Ascending aorta (tissue), 2 donors: ENCODE results near the gene RAPGEF4. TPM values are rescaled to one million over a fixed set of nuclear protein-coding genes. Genes with fewer than 3 reads are reported as not detected.

ENCODE experiments used
- DNase-seq, 2 donors: peaks; one replicate each; pipeline ENCODE4 v3.0.0-alpha.2; 2019; ENCODE audit warnings: low spot score in 2 of 2
- H3K27ac ChIP-seq, 2 donors: fragments of 200-600 bp; sonication (generic); one replicate each; pipeline ENCODE4 v1.5.1; 2016 to 2017; ENCODE audit warnings: mild to moderate bottlenecking in 1 of 2
- H3K27me3 ChIP-seq: fragments of 200-600 bp; sonication (generic); one replicate; pipeline ENCODE4 v1.5.1; 2017
- H3K36me3 ChIP-seq, 2 donors: fragments of 200-600 bp; sonication (generic); one replicate each; pipeline ENCODE4 v1.5.1; 2016
- H3K4me1 ChIP-seq, 2 donors: fragments of 200-600 bp; sonication (generic); one replicate each; pipeline ENCODE4 v1.5.1; 2016 to 2017; ENCODE audit warnings: mild to moderate bottlenecking in 1 of 2
- H3K4me3 ChIP-seq, 2 donors: fragments of 200-600 bp; sonication (generic); one replicate each; pipeline ENCODE4 v1.5.1; 2016 to 2017; ENCODE audit warnings: mild to moderate bottlenecking in 1 of 2
- H3K9me3 ChIP-seq, 2 donors: fragments of 200-600 bp; sonication (generic); one replicate each; pipeline ENCODE4 v1.5.1; 2016
- intact Hi-C: fragments of 100-400 bp; cut with DNase I; formaldehyde crosslinking; loops from one replicate; pipeline ENCODE4 v1.15.1; 2023
- total RNA-seq: library from RNA; depleted of rRNA; stranded (reverse); fragments of >200 nt; gene quantifications from one replicate; pipeline ENCODE4 v1.1.0, GENCODE V29; 2016
- TF ChIP-seq, protein P1 (sequence below), 3 experiments: fragments of 200-600 bp in 2 of 3; fragments of 450-650 bp in 1 of 3; sonication (generic) in 2 of 3; IDR thresholded peaks; one replicate each; pipeline ENCODE4 v1.5.1; 2016 to 2019; ENCODE audit warnings: antibody characterized with exemption in 3 of 3, mild to moderate bottlenecking in 1 of 3, moderate library complexity in 1 of 3

RAPGEF4 gene
- total RNA-seq, 1 donor from 2014 or later, result 79.9 TPM

DNA sequence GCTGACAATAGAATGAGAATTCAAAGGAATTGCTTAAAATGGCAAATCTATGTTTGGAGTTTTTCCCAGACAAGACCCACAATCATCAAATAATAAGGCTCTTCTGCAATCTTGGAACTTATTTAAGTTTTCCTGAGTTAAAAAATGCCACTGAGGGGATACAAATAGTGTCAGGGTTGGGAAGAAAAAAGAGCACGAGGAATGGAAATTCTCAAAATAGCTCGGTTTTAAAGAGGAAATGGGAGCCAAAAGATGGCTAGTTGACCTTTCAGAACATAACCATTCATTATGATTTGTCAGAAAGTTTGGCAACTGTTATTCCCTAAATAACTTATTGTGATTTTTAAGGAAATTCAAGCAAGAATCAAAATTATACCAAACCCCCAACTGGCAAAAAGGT lies 127.7 kb downstream of the RAPGEF4 start:
- Histone ChIP-seq H3K4me1 (no peaks in the 10 kb centered on the region), H3K4me3 (no peak overlapping the region)

DNA sequence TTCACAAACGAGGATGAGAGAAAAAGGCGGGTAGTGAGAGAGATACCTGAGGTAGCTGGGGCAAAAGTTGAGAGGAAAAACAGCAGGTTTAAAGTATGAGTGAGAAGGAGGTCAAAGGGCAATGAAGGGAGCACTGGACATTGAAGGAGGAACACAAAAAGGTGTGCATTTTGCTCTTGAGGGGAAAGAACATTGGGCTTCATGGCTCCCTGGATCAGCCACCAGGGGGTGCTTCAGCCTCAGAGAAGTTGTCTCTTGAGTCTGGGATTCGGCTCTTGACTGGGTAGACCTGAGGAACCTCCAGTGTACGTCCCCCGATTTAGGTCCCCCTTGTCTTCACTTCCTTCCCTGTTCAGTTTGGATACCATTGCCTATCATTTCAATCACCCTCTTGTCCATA lies 128.5 kb downstream of the RAPGEF4 start:
- DNase-seq, result no peak
- Histone ChIP-seq H3K4me1 (no peaks in the 10 kb centered on the region), H3K27ac (no peak overlapping the region), H3K27me3 (no peaks in the 10 kb centered on the region), H3K36me3 (no peaks in the 10 kb centered on the region), H3K9me3 (no peaks in the 10 kb centered on the region), H3K4me3 (no peak overlapping the region)
- intact Hi-C loops, result loop anchor here (1.0 to 10.0 kb wide), 3 partner anchors 67 to 1481 kb away; no protein-coding TSS in a partner anchor
- TF ChIP-seq, protein P1, sequence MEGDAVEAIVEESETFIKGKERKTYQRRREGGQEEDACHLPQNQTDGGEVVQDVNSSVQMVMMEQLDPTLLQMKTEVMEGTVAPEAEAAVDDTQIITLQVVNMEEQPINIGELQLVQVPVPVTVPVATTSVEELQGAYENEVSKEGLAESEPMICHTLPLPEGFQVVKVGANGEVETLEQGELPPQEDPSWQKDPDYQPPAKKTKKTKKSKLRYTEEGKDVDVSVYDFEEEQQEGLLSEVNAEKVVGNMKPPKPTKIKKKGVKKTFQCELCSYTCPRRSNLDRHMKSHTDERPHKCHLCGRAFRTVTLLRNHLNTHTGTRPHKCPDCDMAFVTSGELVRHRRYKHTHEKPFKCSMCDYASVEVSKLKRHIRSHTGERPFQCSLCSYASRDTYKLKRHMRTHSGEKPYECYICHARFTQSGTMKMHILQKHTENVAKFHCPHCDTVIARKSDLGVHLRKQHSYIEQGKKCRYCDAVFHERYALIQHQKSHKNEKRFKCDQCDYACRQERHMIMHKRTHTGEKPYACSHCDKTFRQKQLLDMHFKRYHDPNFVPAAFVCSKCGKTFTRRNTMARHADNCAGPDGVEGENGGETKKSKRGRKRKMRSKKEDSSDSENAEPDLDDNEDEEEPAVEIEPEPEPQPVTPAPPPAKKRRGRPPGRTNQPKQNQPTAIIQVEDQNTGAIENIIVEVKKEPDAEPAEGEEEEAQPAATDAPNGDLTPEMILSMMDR (IDR thresholded peaks at IDR 0.05), result peak; percentile 42 to 66 (median 64)

More for the DNA sequence above, 127.7 kb downstream of the RAPGEF4 start:
- TF ChIP-seq, protein P1 (IDR thresholded peaks at IDR 0.05), result no peak
- no peaks in the 10 kb centered on the region for H3K9me3 ChIP-seq
- H3K27me3 ChIP-seq, result no peaks in the 10 kb centered on the region
- no peak for DNase-seq
- intact Hi-C loops, result loop anchor here (10.0 kb wide), 2 partner anchors 351 to 1481 kb away; no protein-coding TSS in a partner anchor
- H3K36me3 ChIP-seq, result no peaks in the 10 kb centered on the region
- H3K27ac ChIP-seq, result no peak overlapping the region

DNA sequence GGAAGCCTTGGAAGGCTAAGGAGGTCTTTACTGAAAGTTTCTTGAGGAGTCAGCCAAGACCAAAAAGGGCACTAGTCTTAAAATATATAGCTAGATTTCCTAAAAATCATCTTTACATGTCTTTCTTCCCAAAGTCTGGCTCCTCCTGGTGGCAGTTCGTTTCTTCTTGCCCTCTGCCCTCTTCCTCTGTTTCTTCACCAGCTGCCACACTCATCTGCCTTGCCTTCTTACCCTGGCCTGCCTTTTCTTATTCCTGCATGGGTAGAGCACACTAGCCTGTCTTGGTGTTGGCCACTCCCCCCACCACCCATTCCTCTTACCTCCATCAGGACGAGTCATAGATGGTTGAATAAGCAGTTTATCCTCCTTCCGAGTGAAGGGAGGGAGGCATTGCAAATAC lies 129.8 kb downstream of the RAPGEF4 start:
- Histone ChIP-seq H3K36me3 (no peaks in the 10 kb centered on the region), H3K4me3 (no peak overlapping the region), H3K27me3 (no peaks in the 10 kb centered on the region), H3K9me3 (no peaks in the 10 kb centered on the region), H3K27ac (no peak overlapping the region), H3K4me1 (no peaks in the 10 kb centered on the region)
- intact Hi-C loops, result loop anchor here (10.0 kb wide), 2 partner anchors 349 to 1479 kb away; no protein-coding TSS in a partner anchor
- DNase-seq, result no peak
- TF ChIP-seq, protein P1 (IDR thresholded peaks at IDR 0.05), result no peak

DNA sequence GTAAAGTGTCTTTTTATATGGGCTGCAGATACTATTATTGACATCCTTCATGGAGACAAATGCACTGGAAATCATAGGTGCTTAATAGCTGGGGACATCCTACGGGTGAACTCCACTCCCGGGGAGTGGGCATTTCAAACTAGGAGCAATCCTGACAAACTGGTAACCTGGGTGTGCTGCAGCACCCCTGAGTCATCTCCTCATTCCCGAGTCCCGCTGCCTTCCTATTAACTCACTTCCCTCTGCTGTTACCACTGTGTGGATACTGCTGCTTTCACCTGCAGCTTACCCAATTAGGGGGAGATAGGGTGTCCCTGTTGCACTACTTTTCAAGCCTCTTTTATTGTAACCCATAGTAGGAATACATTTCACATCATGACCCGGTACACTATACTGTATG lies 134.2 kb downstream of the RAPGEF4 start:
- Histone ChIP-seq H3K9me3 (no peaks in the 10 kb centered on the region), H3K36me3 (no peaks in the 10 kb centered on the region), H3K27ac (no peak overlapping the region), H3K4me3 (no peak overlapping the region), H3K4me1 (no peaks in the 10 kb centered on the region), H3K27me3 (no peaks in the 10 kb centered on the region)
- no peak for DNase-seq
- intact Hi-C loops, result loop anchor here (10.0 kb wide), 2 partner anchors 345 to 1475 kb away; no protein-coding TSS in a partner anchor
- TF ChIP-seq, protein P1 (IDR thresholded peaks at IDR 0.05), result no peak

- no peaks in the 10 kb centered on the region for H3K9me3 ChIP-seq
- TF ChIP-seq, protein P1 (IDR thresholded peaks at IDR 0.05), result no peak
- DNase-seq, result no peak
- intact Hi-C loops, result no loop called here
- H3K27ac ChIP-seq, result no peak overlapping the region
- H3K27me3 ChIP-seq, result no peaks in the 10 kb centered on the region
- H3K4me1 ChIP-seq, result no peaks in the 10 kb centered on the region
- H3K36me3 ChIP-seq, result no peaks in the 10 kb centered on the region
- H3K4me3 ChIP-seq, result no peak overlapping the region
These were observed 134.8 kb downstream of the RAPGEF4 start for GRCh38 chr2:172870396-172870795.

DNA sequence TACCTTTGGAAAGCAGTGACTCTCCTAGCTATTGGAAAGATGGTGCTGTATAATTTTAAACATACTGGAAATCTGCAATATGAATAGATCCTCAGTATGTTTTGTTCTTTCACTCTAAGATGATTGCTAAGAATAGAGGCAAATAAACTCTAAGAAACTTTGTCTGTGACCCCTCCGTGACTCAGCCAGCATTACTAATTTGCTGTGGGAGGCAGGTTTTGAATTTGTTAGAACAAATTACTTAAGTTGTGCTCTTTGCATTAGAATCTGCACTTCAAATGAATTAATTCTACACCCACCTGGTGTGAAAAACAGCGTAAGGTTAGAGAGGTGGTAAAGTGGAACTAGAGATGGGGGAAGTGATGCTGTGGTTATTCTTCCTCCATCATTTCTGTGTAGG lies 142.2 kb downstream of the RAPGEF4 start:
- Histone ChIP-seq H3K36me3 (no peaks in the 10 kb centered on the region), H3K4me3 (no peak overlapping the region), H3K27ac (no peak overlapping the region), H3K4me1 (no peaks in the 10 kb centered on the region), H3K9me3 (no peaks in the 10 kb centered on the region), H3K27me3 (no peaks in the 10 kb centered on the region)
- intact Hi-C loops, result no loop called here
- no peak for DNase-seq
- TF ChIP-seq, protein P1 (IDR thresholded peaks at IDR 0.05), result no peak
